T-helper 1 cell treated with Interleukin-12 subunit alpha and Interleukin-12 subunit beta and Interleukin-4 antibody, amounts not matched to agents 30 μg/mL and 1 μg/mL, for 36 hours (primary cell): Measurements from ENCODE around the gene XPO6.

ENCODE experiments used
- H3K27ac Mint-ChIP-seq: one replicate; pipeline ENCODE4 v1.8.0; 2021; ENCODE audit warnings: mild to moderate bottlenecking, mixed read lengths
- H3K27me3 Mint-ChIP-seq: one replicate; pipeline ENCODE4 v1.8.0; 2021; ENCODE audit warnings: low read depth, mixed read lengths
- H3K36me3 Mint-ChIP-seq: one replicate; pipeline ENCODE4 v1.8.0; 2021; ENCODE audit warnings: low read depth, mixed read lengths
- H3K4me1 Mint-ChIP-seq: one replicate; pipeline ENCODE4 v1.8.0; 2021; ENCODE audit warnings: low read depth, mixed read lengths
- H3K4me3 Mint-ChIP-seq: one replicate; pipeline ENCODE4 v1.8.0; 2021; ENCODE audit warnings: mild to moderate bottlenecking, moderate library complexity, mixed read lengths
- H3K9me3 Mint-ChIP-seq: one replicate; pipeline ENCODE4 v1.8.0; 2021; ENCODE audit warnings: mixed read lengths

XPO6 gene

GRCh38 chr16:28058839-28059589, 152.8 kb downstream of the XPO6 start:
- no peaks in the 10 kb centered on the region for H3K4me1 Mint-ChIP-seq
- H3K9me3 Mint-ChIP-seq = no peaks in the 10 kb centered on the region
- no peaks in the 10 kb centered on the region for H3K36me3 Mint-ChIP-seq
- H3K4me3 Mint-ChIP-seq = no peak overlapping the region
- H3K27ac Mint-ChIP-seq = no peak overlapping the region
- H3K27me3 Mint-ChIP-seq = peaks cover 44% of the 10 kb centered on the region

GRCh38 chr16:28057949-28058348, 153.8 kb downstream of the XPO6 start:
- Mint-ChIP-seq H3K27me3 (peaks cover 45% of the 10 kb centered on the region), H3K9me3 (no peaks in the 10 kb centered on the region), H3K27ac (no peak overlapping the region), H3K4me1 (peaks cover 3% of the 10 kb centered on the region), H3K4me3 (no peak overlapping the region), H3K36me3 (no peaks in the 10 kb centered on the region)

- Mint-ChIP-seq H3K4me3 (no peak overlapping the region), H3K27ac (no peak overlapping the region), H3K4me1 (peaks cover 3% of the 10 kb centered on the region), H3K36me3 (no peaks in the 10 kb centered on the region), H3K27me3 (peaks cover 13% of the 10 kb centered on the region), H3K9me3 (peaks cover 6% of the 10 kb centered on the region)
Measured at GRCh38 chr16:28053461-28053860, 158.3 kb downstream of the XPO6 start.

GRCh38 chr16:28052274-28053128, 159.3 kb downstream of the XPO6 start:
- Mint-ChIP-seq H3K27me3 (peaks cover 11% of the 10 kb centered on the region), H3K4me3 (no peak overlapping the region), H3K4me1 (peaks cover 3% of the 10 kb centered on the region), H3K27ac (no peak overlapping the region), H3K9me3 (peaks cover 8% of the 10 kb centered on the region), H3K36me3 (no peaks in the 10 kb centered on the region)

- no peak overlapping the region for H3K27ac Mint-ChIP-seq
- peaks cover 3% of the 10 kb centered on the region for H3K4me1 Mint-ChIP-seq
- H3K9me3 Mint-ChIP-seq = peaks cover 17% of the 10 kb centered on the region
- no peak overlapping the region for H3K4me3 Mint-ChIP-seq
- no peaks in the 10 kb centered on the region for H3K36me3 Mint-ChIP-seq
- peaks cover 11% of the 10 kb centered on the region for H3K27me3 Mint-ChIP-seq
Measured at GRCh38 chr16:28051486-28051885, 160.3 kb downstream of the XPO6 start.
